ENCODE data around the gene ASCL1.
A peak's percentile ranks its signal among the peaks of the same experiment; 100 is the strongest.

Gene ASCL1

DNA sequence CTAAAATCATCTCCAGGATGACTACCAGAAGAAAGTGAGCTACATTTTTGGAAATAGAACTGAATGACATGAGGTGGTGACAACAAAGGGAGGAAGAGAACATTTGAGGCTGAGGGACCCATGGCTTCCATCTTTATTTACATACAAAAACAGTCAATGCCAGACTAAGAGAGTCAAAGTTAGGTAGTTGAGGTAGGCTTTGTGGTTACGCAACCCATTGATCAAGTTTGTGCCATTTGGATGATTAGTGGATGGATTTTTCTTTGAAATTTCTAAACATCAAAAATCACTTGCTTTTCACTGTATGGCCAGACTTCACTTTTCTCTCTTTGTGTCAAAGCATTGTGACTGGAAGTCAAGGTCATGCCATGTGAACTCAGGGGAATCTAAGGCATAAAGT, 22.9 kb downstream of the ASCL1 start:
- no peak for DNase-seq

DNA sequence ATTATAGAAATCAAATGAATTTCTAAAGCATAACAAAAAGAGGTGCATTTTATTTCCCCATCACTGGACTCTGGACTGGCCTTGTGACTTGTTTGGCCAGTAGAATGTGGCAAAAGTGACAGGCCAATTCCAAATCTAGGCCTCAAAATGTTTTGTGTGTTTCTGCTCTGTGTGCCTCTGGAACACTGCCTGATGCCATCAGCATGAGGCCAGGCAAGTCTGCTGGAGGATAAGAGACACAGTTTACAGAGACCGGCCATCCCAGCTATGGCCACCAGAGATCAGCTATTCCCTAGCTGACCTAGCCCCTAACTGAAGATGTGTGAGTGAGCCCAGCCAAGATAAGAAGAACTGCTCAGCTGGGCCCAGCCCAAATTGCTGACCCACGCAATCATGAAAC, 32.9 kb downstream of the ASCL1 start:
- peak; percentile 61 for DNase-seq

DNA sequence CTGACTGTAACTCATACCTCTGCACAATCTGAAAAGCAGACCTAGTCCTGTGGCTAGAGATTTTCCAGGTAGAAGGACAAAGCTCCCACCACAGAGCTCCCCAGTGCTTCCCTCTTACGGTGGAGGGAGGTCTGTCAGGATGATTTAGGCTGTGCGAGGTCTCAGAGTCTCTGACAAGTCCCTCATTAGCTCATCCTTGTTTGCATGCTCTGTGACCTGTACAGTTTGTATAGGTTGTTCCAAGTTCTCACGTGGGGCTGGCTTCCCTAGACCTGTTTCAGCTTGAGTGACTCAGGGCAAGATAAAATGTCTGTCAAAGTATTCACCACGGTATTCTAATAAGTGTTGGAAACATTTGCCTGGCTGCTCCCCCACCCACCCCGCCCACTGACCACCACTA, 34.8 kb downstream of the ASCL1 start:
- DNase-seq = no peak

DNA sequence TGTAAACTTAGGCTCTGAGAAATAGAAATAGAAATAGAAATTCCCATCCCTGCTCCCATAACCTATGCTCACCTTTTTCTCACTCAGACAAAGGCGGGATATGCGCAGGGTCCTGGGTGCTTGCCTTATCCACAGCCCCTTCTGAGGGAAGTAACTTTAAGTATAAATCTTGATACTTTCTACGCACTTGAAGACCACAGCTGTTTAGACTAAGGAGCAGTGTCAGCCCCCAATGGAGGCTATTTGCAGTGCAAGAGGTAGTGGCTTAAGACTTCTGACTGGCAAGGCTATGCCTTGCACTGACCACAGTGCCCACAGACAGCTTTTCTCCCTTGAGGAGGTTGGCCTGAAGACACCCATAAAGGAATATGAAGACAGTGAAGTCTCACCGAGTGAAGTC, 35.2 kb downstream of the ASCL1 start:
- no peak for DNase-seq

DNA sequence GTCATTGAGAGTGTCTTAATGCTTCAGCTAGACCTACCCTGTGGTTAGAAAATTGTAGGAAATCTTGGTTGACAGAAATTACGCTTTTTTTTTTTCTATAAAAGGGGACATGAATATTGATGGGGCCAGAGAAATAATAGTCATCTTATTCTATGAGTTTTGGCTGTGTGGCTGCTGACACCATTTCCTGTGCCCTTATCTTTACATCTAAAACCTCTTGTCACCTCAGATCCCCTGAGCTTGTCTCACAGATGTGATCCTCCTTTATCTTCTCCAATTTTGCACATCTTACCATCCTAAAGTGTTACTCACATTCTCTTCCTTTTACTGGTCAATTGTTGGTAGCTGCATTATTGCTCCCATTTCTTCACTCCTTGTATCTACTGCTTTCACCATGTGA, 36.1 kb downstream of the ASCL1 start:
- no peak for DNase-seq

DNA sequence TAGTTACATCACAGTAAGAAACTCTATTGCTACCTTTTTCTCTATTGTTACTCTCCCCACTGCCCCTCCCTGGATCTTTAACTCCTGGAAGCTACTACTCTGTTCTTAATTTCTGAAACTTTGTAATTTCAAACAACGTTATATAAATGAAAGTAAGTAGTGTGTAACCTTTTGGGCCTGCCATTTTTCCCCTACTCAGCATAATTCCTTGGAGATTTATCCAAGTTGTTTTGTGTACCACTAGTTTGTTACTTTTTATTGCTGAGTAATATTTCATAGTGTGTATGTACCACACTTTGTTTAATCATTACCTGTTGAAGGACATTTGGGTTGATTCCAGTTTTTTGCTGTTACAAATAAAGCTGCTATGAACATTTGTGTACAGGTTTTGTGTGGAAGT, 37.9 kb downstream of the ASCL1 start:
- DNase-seq = no peak
